Vagina (tissue), 2 donors: ENCODE results near the gene DNASE1L3. TPM values are rescaled to one million over a fixed set of nuclear protein-coding genes. Genes with fewer than 3 reads are reported as not detected.
A peak's percentile ranks its signal among the peaks of the same experiment; 100 is the strongest.

Experiments
- DNase-seq, 2 donors: peaks; one replicate each; pipeline ENCODE4 v3.0.0-alpha.2; 2017; ENCODE audit errors: extremely low spot score in 2 of 2
- H3K27ac ChIP-seq: fragments of 200-600 bp; sonication (generic); one replicate; pipeline ENCODE4 v1.5.1; 2019
- H3K27me3 ChIP-seq: fragments of 200-600 bp; sonication (generic); one replicate; pipeline ENCODE4 v1.5.1; 2019
- H3K36me3 ChIP-seq, 2 donors: fragments of 200-600 bp; sonication (generic); one replicate each; pipeline ENCODE4 v1.5.1; 2017 to 2019
- H3K4me1 ChIP-seq: fragments of 200-600 bp; sonication (generic); one replicate; pipeline ENCODE4 v1.5.1; 2019
- H3K4me3 ChIP-seq, 2 donors: fragments of 200-600 bp; sonication (generic); 1 replicate in 1 of 2; 2 replicates in 1 of 2; pipeline ENCODE4 v1.5.1; 2016 to 2019
- H3K9me3 ChIP-seq: fragments of 200-600 bp; sonication (generic); one replicate; pipeline ENCODE4 v1.5.1; 2019
- CTCF ChIP-seq, 3 experiments: fragments of 450-650 bp in 2 of 3; fragments of 200-600 bp in 1 of 3; sonication (generic) in 1 of 3; IDR thresholded peaks; one replicate each; pipeline ENCODE4 v1.5.1; 2017 to 2019; ENCODE audit warnings: antibody characterized with exemption in 3 of 3, mild to moderate bottlenecking in 2 of 3, moderate library complexity in 2 of 3
- POLR2A ChIP-seq, 2 donors: fragments of 450-650 bp; IDR thresholded peaks; one replicate each; pipeline ENCODE4 v1.6.1; 2017; ENCODE audit warnings: antibody characterized with exemption in 2 of 2, mild to moderate bottlenecking in 2 of 2, moderate library complexity in 2 of 2
- POLR2AphosphoS5 ChIP-seq, 2 donors: sonication (generic); formaldehyde crosslinking; IDR thresholded peaks; one replicate each; pipeline ENCODE4 v1.9.0; 2017; ENCODE audit warnings: antibody characterized with exemption in 2 of 2, mild to moderate bottlenecking in 2 of 2, low read depth in 1 of 2; ENCODE audit not compliant: insufficient read depth in 1 of 2
- intact Hi-C: fragments of 100-400 bp; cut with DNase I; formaldehyde crosslinking; loops from one replicate; pipeline ENCODE4 v1.15.1; 2023
- total RNA-seq: library from RNA; depleted of rRNA; stranded (reverse); fragments of >200 nt; gene quantifications from one replicate; pipeline ENCODE4 v1.2.3, GENCODE V29; 2016

Gene DNASE1L3
- total RNA-seq, 1 donor from 2014 or later = 13.3 TPM

- intact Hi-C loops = no loop called here
- no peaks in the 10 kb centered on the region for H3K36me3 ChIP-seq
- DNase-seq = no peak
- H3K4me3 ChIP-seq = no peak overlapping the region
- TF ChIP-seq POLR2A (IDR thresholded peaks at IDR 0.05) (no peak), POLR2AphosphoS5 (IDR thresholded peaks at IDR 0.05; ENCODE audit: insufficient read depth in 1 of 2, low read depth in 1 of 2) (no peak), CTCF (IDR thresholded peaks at IDR 0.05) (no peak)
- H3K4me1 ChIP-seq = peaks cover 33% of the 10 kb centered on the region
- no peaks in the 10 kb centered on the region for H3K27me3 ChIP-seq
- H3K27ac ChIP-seq = no peak overlapping the region
- H3K9me3 ChIP-seq = no peaks in the 10 kb centered on the region
Observed at GRCh38 chr3:58218904-58219303, 8.1 kb upstream of the DNASE1L3 start.

DNA sequence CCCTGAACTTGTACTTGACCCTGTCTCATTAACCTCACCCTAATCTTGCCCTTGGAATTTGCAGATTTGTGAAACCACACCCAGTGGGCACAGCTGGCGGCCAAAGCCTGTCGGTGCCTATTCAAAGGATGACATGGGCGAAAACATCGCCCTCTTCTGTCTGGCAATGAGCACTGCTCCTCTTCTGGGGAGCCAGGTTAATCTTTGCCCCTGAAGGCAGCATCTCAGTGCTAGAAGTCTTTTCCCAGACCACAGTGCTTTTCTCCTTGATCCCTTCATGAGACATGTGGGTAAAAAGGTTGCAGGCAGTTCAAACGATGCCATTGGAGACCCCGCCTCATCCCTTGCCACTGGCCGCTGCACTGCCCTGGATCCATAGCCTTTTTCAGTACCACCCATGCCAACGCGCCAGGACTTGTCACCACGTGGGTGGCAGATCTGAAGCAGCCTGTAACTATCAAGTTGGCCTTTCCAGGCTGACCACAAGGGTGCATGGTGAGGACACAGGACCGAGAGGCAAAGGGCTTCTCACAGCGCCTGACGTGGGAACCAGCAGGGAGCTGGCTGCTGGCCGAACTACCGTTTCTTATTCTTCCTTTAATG, 6.5 kb upstream of the DNASE1L3 start:
- Histone ChIP-seq H3K4me1 (peaks cover 35% of the 10 kb centered on the region), H3K4me3 (no peak overlapping the region), H3K36me3 (no peaks in the 10 kb centered on the region), H3K9me3 (no peaks in the 10 kb centered on the region), H3K27ac (no peak overlapping the region), H3K27me3 (no peaks in the 10 kb centered on the region)
- intact Hi-C loops = no loop called here
- TF ChIP-seq CTCF (IDR thresholded peaks at IDR 0.05) (peak in 2 of 3 experiments; percentile 57 to 61), POLR2A (IDR thresholded peaks at IDR 0.05) (no peak)
- peak in 1 of 2 donors; percentile 86 for DNase-seq

DNA sequence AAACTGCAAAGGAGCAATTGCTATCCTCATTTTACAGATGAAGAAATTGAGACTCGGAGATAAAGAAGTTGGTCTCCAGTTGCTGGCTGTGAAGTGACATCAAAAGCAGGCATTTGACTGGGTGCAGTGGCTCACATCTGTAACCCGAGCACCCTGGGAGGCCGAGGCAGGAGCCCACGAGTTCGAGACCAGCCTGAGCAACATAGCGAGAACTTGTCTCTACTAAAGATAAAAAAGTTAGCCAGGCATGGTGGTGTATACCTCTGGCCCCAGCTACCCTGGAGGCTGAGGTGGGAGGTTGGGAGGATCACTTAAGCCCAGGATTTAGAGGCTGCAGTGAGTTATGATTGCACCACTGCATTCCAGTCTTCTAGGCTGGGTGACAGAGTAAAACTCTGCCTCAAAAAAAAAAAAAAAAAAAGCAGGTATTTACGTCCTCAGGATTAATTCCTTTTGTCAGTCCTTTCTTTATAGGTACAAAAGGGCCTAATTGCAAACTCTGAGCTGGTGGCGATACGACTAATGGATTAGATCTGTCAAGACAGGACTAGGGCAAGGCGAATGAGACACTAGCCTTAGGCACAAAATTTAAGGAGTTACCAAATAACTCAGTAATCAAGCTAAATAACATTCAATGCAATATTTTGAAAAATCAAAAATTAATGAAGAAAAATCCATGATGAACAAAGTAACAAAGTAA, 5.9 kb upstream of the DNASE1L3 start:
- Histone ChIP-seq H3K9me3 (no peaks in the 10 kb centered on the region), H3K27ac (peak overlapping the region; percentile 37), H3K36me3 (no peaks in the 10 kb centered on the region), H3K4me1 (peaks cover 35% of the 10 kb centered on the region), H3K4me3 (no peak overlapping the region), H3K27me3 (no peaks in the 10 kb centered on the region)
- TF ChIP-seq POLR2AphosphoS5 (IDR thresholded peaks at IDR 0.05; ENCODE audit: insufficient read depth in 1 of 2, low read depth in 1 of 2) = peak in 1 of 2 donors; percentile 69
- TF ChIP-seq CTCF (IDR thresholded peaks at IDR 0.05) = no peak
- intact Hi-C loops = no loop called here
- peak in 1 of 2 donors; percentile 65 for DNase-seq

- intact Hi-C loops = no loop called here
- H3K9me3 ChIP-seq = no peaks in the 10 kb centered on the region
- H3K4me1 ChIP-seq = peaks cover 43% of the 10 kb centered on the region
- peak in 1 of 2 donors; percentile 58 for DNase-seq
- H3K4me3 ChIP-seq = no peak overlapping the region
- peak overlapping the region; percentile 46 for H3K27ac ChIP-seq
- no peaks in the 10 kb centered on the region for H3K36me3 ChIP-seq
- H3K27me3 ChIP-seq = no peaks in the 10 kb centered on the region
- TF ChIP-seq POLR2A (IDR thresholded peaks at IDR 0.05) (no peak), CTCF (IDR thresholded peaks at IDR 0.05) (no peak), POLR2AphosphoS5 (IDR thresholded peaks at IDR 0.05; ENCODE audit: insufficient read depth in 1 of 2, low read depth in 1 of 2) (no peak)
Observed at GRCh38 chr3:58215317-58216025, 4.7 kb upstream of the DNASE1L3 start.
